Endodermal cell (in vitro differentiated cells): ENCODE results near the gene CNIH2. TPM values are rescaled to one million over a fixed set of nuclear protein-coding genes. Genes with fewer than 3 reads are reported as not detected.

Experiments
- DNase-seq: peaks from one replicate; pipeline ENCODE4 v3.0.0-alpha.2; 2017
- H3K27ac ChIP-seq: 2 replicates; pipeline ENCODE4 v1.5.1; 2013; ENCODE audit warnings: mild to moderate bottlenecking, low read depth, low read length, moderate library complexity
- H3K27me3 ChIP-seq: 2 replicates; pipeline ENCODE4 v1.6.1; 2013; ENCODE audit warnings: mild to moderate bottlenecking, low read length, moderate library complexity; ENCODE audit not compliant: insufficient read depth, control insufficient read depth, poor library complexity, severe bottlenecking
- H3K36me3 ChIP-seq: 2 replicates; pipeline ENCODE4 v1.7.0; 2013; ENCODE audit warnings: mild to moderate bottlenecking, low read length, moderate library complexity; ENCODE audit not compliant: control insufficient read depth, insufficient read depth
- H3K4me1 ChIP-seq: one replicate; pipeline ENCODE4 v1.7.0; 2013; ENCODE audit warnings: low read length; ENCODE audit not compliant: control insufficient read depth, insufficient read depth
- H3K4me3 ChIP-seq: 2 replicates; pipeline ENCODE4 v1.5.1; 2013; ENCODE audit warnings: mild to moderate bottlenecking, low read length, moderate library complexity
- H3K9ac ChIP-seq: 2 replicates; pipeline ENCODE4 v1.6.1; 2013; ENCODE audit warnings: mild to moderate bottlenecking, low read length, moderate library complexity; ENCODE audit not compliant: poor library complexity, severe bottlenecking; ENCODE audit errors: extremely low read depth
- H3K9me3 ChIP-seq: 2 replicates; pipeline ENCODE4 v1.6.1; 2013; ENCODE audit warnings: mild to moderate bottlenecking, low read length, moderate library complexity; ENCODE audit not compliant: control insufficient read depth
- H3K27ac Mint-ChIP-seq: 2 replicates; pipeline ENCODE4 v1.8.0; 2020; ENCODE audit warnings: mixed read lengths
- H3K27me3 Mint-ChIP-seq: 2 replicates; pipeline ENCODE4 v1.8.0; 2021; ENCODE audit warnings: mild to moderate bottlenecking, mixed read lengths; ENCODE audit not compliant: insufficient read depth
- H3K36me3 Mint-ChIP-seq: 2 replicates; pipeline ENCODE4 v1.8.0; 2020; ENCODE audit warnings: low read depth, mixed read lengths
- H3K4me1 Mint-ChIP-seq: 2 replicates; pipeline ENCODE4 v1.8.0; 2020; ENCODE audit warnings: mixed read lengths
- H3K4me3 Mint-ChIP-seq: 2 replicates; pipeline ENCODE4 v1.8.0; 2020; ENCODE audit warnings: mild to moderate bottlenecking, moderate library complexity, mixed read lengths
- H3K9me3 Mint-ChIP-seq: 2 replicates; pipeline ENCODE4 v1.8.0; 2020; ENCODE audit warnings: mild to moderate bottlenecking, mixed read lengths
- CTCF ChIP-seq: fragments of 200-600 bp; sonication (generic); conservative IDR thresholded peaks from 2 replicates; pipeline ENCODE4 v1.5.0; 2021; ENCODE audit warnings: antibody characterized with exemption, mild to moderate bottlenecking
- WGBS, 2 experiments: methylation state at CpG; one replicate each; pipeline versions ENCODE4 v1.1.5 to v1.1.7; 2013; ENCODE audit warnings: missing lambda C conversion rate in 2 of 2, mixed read lengths in 1 of 2; ENCODE audit not compliant: insufficient coverage in 1 of 2, insufficient read length in 1 of 2; 5-methylcytosine and 5-hydroxymethylcytosine counted together
- total RNA-seq, 2 donors: library from RNA; stranded (reverse); fragmentation: NEBNext Ultra II Directional in 1 of 2; extraction: Animal tissue kit (Norgen Biotek cat#: 25700) in 1 of 2; gene quantifications; 2 replicates in 1 of 2; 3 replicates in 1 of 2; pipeline ENCODE4 v1.2.1, GENCODE V29; 2021

CNIH2 gene
- total RNA-seq, 2 donors from 2014 or later = 3.5 to 3.8 TPM

DNA sequence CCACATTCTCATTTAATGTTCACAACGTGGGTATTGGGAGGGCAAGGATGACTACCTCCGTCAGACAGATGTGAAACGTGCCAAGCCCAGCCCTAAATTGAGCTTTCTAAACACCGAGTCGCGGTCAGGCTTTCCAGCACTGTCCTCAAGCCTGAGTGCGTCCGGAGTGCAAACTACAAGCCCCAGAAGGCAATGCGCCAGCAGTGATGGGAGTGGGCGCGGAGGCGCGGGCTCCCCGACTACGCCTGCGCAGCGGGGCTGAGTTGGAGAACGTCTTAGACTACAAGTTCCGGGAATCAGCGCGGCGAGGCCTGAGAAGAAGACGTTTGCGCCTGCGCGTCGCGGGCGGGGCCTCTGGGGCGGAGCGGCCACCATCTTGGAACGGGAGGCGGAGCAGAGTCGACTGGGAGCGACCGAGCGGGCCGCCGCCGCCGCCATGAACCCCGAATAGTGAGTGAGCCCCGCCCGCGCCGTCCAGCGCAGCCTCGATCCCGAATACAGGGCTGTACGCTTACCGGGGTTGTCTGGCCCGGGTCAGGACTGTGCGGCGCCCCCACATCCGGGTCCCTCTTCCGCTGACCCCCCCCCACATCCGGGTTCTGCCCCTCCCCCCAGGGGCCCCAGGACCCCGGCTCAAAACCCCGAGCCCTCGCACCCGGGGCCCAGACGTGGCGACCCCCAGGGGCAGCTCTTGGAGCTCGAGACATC lies 9.6 kb upstream of the CNIH2 start, which contains the start of gene RAB1B:
TSS of gene RAB1B (plus strand) at position 396 of the 708 bp plus-strand sequence. CDS start at position 437, 41 bp downstream.
- Mint-ChIP-seq H3K4me1 (peaks cover 13% of the 10 kb centered on the region), H3K9me3 (no peaks in the 10 kb centered on the region), H3K27me3 (no peaks in the 10 kb centered on the region), H3K4me3 (peak within 1 kb of the TSS; percentile 79), H3K36me3 (peaks cover 40% of the 10 kb centered on the region), H3K27ac (peak within 1 kb of the TSS; percentile 97)
- no peaks in the 10 kb centered on the region for H3K9me3 ChIP-seq
- peak within 1 kb of the TSS; percentile 79 for H3K9ac ChIP-seq
- H3K27ac ChIP-seq = peak within 1 kb of the TSS; percentile 89
- no peaks in the 10 kb centered on the region for H3K4me1 ChIP-seq
- TF ChIP-seq CTCF = no peak
- peaks cover 49% of the 10 kb centered on the region for H3K36me3 ChIP-seq
- H3K4me3 ChIP-seq = peak within 1 kb of the TSS; percentile 97
- 0% methylated on average over 29 to 64 of the region's 64 CpGs for WGBS, 2 experiments
- DNase-seq = peak; percentile 100
- H3K27me3 ChIP-seq = no peaks in the 10 kb centered on the region

GRCh38 chr11:66268952-66269905 lies 8.7 kb upstream of the CNIH2 start:
- TF ChIP-seq CTCF = peak; percentile 62
- H3K9me3 Mint-ChIP-seq = no peaks in the 10 kb centered on the region
- Histone ChIP-seq H3K9me3 (no peaks in the 10 kb centered on the region), H3K27ac (peak overlapping the region; percentile 89), H3K9ac (peak overlapping the region; percentile 79), H3K4me1 (no peaks in the 10 kb centered on the region), H3K27me3 (no peaks in the 10 kb centered on the region), H3K4me3 (peak overlapping the region; percentile 97), H3K36me3 (peaks cover 54% of the 10 kb centered on the region)
- DNase-seq = peak; percentile 78
- H3K27ac Mint-ChIP-seq = peak overlapping the region; percentile 86
- peaks cover 41% of the 10 kb centered on the region for H3K36me3 Mint-ChIP-seq
- peaks cover 13% of the 10 kb centered on the region for H3K4me1 Mint-ChIP-seq
- peak overlapping the region; percentile 79 for H3K4me3 Mint-ChIP-seq
- whole genome bisulfite sequencing, 2 experiments = 7 to 17% methylated on average over 8 to 32 of the region's 32 CpGs
- no peaks in the 10 kb centered on the region for H3K27me3 Mint-ChIP-seq

DNA sequence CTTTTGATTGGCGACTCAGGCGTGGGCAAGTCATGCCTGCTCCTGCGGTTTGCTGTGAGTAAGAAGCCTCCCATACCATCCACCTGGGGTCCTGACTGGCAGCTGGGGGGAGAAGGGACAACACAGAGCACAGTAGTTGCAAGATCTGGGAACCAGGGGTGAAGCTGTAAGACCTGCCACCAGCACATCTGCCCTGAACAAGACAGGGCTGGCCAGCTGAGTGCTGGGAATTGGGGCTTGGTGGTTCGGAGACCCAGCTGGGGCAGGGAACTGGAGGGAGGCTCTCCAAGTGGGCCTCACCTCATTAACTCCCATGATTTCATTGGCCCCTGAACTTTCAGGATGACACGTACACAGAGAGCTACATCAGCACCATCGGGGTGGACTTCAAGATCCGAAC lies 6.2 kb upstream of the CNIH2 start:
- peaks cover 43% of the 10 kb centered on the region for H3K36me3 Mint-ChIP-seq
- Histone ChIP-seq H3K4me3 (no peak overlapping the region), H3K27me3 (no peaks in the 10 kb centered on the region), H3K9ac (no peak overlapping the region), H3K36me3 (peaks cover 42% of the 10 kb centered on the region), H3K9me3 (no peaks in the 10 kb centered on the region), H3K4me1 (no peaks in the 10 kb centered on the region), H3K27ac (no peak overlapping the region)
- H3K27me3 Mint-ChIP-seq = no peaks in the 10 kb centered on the region
- H3K4me1 Mint-ChIP-seq = peaks cover 13% of the 10 kb centered on the region
- 94% methylated on average over 5 to 7 of the region's 7 CpGs for WGBS, 2 experiments
- H3K9me3 Mint-ChIP-seq = no peaks in the 10 kb centered on the region
- H3K27ac Mint-ChIP-seq = no peak overlapping the region
- no peak overlapping the region for H3K4me3 Mint-ChIP-seq
- DNase-seq = no peak
- no peak for TF ChIP-seq CTCF
